ENCODE results near the gene GEMIN7.
"Not testable (repeated sequence)": the region's sequence is repeated elsewhere in the genome, so short reads cannot be mapped to it uniquely, and the experiment has no call there.

Gene GEMIN7

GRCh38 chr19:45098521-45099466, 19.7 kb downstream of the GEMIN7 start:
- Histone ChIP-seq H3K4me1 (ENCODE audit: insufficient read depth, low read length) (peaks cover 66% of the 10 kb centered on the region), H3K36me3 (ENCODE audit: insufficient read depth, low read length) (no peaks in the 10 kb centered on the region), H3K4me3 (ENCODE audit: low read length) (no peak overlapping the region), H2AFZ (ENCODE audit: low read depth, low read length) (no peak overlapping the region), H3K9me3 (ENCODE audit: low read length) (no peaks in the 10 kb centered on the region), H3K27me3 (ENCODE audit: insufficient read depth, low read length) (no peaks in the 10 kb centered on the region)

- Histone ChIP-seq H3K4me1 (ENCODE audit: insufficient read depth, low read length) (peaks cover 63% of the 10 kb centered on the region), H3K27me3 (ENCODE audit: insufficient read depth, low read length) (no peaks in the 10 kb centered on the region)
Measured at GRCh38 chr19:45099467-45100191, 20.6 kb downstream of the GEMIN7 start.

DNA sequence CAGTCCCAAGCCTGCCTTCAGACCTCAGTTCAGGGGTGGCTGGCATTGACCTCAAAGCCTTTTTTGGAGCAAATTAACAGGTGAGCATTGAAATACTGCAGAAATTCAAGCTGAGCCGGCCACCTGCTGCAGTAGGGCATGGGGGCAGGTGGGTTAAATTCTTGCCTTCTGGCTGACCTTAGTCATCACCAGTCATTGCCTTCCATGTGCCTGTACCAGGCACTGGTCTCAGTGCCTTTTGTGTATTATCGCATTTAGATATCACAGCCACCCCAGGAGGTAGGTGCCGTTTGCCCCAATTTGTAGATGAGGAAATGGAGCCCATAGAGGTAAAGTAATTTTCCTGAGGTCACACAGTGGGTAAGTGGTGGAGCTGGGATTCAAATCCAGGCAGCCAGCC, 21.1 kb downstream of the GEMIN7 start:
- peaks cover 60% of the 10 kb centered on the region for H3K4me1 ChIP-seq (ENCODE audit: insufficient read depth, low read length)

More at GRCh38 chr19:45099467-45100191, 20.6 kb downstream of the GEMIN7 start:
- no peak overlapping the region for H3K4me3 ChIP-seq (ENCODE audit: low read length)
- no peaks in the 10 kb centered on the region for H3K9me3 ChIP-seq (ENCODE audit: low read length)
- no peaks in the 10 kb centered on the region for H3K36me3 ChIP-seq (ENCODE audit: insufficient read depth, low read length)
- H2AFZ ChIP-seq (ENCODE audit: low read depth, low read length) = no peak overlapping the region

DNA sequence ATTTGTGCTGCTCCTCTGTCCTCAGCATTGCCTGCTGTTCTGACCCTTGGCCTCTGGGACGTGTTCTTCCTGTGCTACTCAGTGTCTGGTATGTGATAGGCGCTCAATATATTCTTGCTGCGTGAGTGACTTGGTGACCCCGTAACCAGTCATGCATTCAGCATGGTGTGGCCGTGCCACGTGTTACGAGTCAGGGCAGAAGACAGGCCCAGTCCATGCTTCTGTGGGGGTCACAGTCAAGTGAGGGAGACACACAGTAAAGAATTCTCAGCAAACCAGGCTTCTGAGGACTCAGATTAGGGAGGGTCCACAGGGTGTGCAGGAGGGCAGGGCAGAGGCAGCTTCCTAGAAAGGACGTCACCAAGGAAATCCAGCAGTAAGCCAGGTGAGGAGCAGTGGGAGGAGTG, 21.8 kb downstream of the GEMIN7 start:
- no peaks in the 10 kb centered on the region for H3K27me3 ChIP-seq (ENCODE audit: insufficient read depth, low read length)
- no peaks in the 10 kb centered on the region for H3K9me3 ChIP-seq (ENCODE audit: low read length)
- no peak overlapping the region for H3K4me3 ChIP-seq (ENCODE audit: low read length)
- H2AFZ ChIP-seq (ENCODE audit: low read depth, low read length) = no peak overlapping the region
- peaks cover 60% of the 10 kb centered on the region for H3K4me1 ChIP-seq (ENCODE audit: insufficient read depth, low read length)
- no peaks in the 10 kb centered on the region for H3K36me3 ChIP-seq (ENCODE audit: insufficient read depth, low read length)

More for the DNA sequence above, 21.1 kb downstream of the GEMIN7 start:
- H2AFZ ChIP-seq (ENCODE audit: low read depth, low read length) = no peak overlapping the region
- H3K36me3 ChIP-seq (ENCODE audit: insufficient read depth, low read length) = no peaks in the 10 kb centered on the region
- no peaks in the 10 kb centered on the region for H3K9me3 ChIP-seq (ENCODE audit: low read length)
- no peaks in the 10 kb centered on the region for H3K27me3 ChIP-seq (ENCODE audit: insufficient read depth, low read length)
- H3K4me3 ChIP-seq (ENCODE audit: low read length) = no peak overlapping the region

- H3K4me1 ChIP-seq (ENCODE audit: insufficient read depth, low read length) = peaks cover 60% of the 10 kb centered on the region
- no peaks in the 10 kb centered on the region for H3K9me3 ChIP-seq (ENCODE audit: low read length)
- H2AFZ ChIP-seq (ENCODE audit: low read depth, low read length) = no peak overlapping the region
- H3K27me3 ChIP-seq (ENCODE audit: insufficient read depth, low read length) = no peaks in the 10 kb centered on the region
- no peaks in the 10 kb centered on the region for H3K36me3 ChIP-seq (ENCODE audit: insufficient read depth, low read length)
- no peak overlapping the region for H3K4me3 ChIP-seq (ENCODE audit: low read length)
Measured at GRCh38 chr19:45101806-45102205, 22.7 kb downstream of the GEMIN7 start.

DNA sequence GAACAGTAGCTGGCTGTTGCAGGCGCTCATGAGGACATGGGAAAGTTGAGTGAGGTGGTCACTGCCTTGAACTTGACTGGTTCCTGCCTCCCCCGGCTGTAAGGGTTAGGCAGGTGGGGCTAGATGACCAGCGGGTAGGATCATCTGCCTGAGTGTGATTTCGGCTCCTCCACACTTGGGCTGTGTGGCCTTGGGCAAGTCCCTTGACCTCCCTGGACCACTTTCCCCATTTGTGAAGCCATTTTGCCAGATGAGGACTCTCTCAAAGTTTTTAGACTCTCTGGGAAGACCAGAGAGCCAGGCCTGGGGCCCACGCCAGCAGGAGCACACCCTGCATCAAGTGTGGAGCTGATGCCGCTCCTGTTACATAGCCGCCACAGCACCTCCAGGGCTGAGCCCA, 23.4 kb downstream of the GEMIN7 start:
- H3K36me3 ChIP-seq (ENCODE audit: insufficient read depth, low read length) = no peaks in the 10 kb centered on the region
- no peaks in the 10 kb centered on the region for H3K9me3 ChIP-seq (ENCODE audit: low read length)
- no peak overlapping the region for H3K4me3 ChIP-seq (ENCODE audit: low read length)
- H3K27me3 ChIP-seq (ENCODE audit: insufficient read depth, low read length) = no peaks in the 10 kb centered on the region
- H2AFZ ChIP-seq (ENCODE audit: low read depth, low read length) = no peak overlapping the region
- H3K4me1 ChIP-seq (ENCODE audit: insufficient read depth, low read length) = peaks cover 59% of the 10 kb centered on the region

DNA sequence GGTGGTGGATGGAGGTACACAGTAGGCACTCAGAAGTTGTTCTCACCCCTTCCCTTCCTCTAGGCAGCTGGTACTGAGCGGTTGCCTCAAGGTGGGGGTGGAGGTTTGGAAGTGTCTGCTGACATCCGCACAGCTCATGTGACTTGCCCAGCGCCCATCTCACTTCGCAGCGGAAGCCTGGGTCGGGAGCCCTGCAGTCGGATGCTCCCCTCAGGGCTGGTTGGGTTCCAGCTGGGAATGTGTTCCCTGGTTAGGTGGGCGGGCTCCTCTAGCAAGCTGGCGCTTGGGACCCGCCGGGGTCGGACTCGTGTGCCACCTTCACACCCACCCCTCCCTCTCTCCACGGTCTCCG, 24.1 kb downstream of the GEMIN7 start:
- Histone ChIP-seq H3K27me3 (ENCODE audit: insufficient read depth, low read length) (no peaks in the 10 kb centered on the region), H3K4me3 (ENCODE audit: low read length) (no peak overlapping the region), H3K36me3 (ENCODE audit: insufficient read depth, low read length) (no peaks in the 10 kb centered on the region), H3K9me3 (ENCODE audit: low read length) (no peaks in the 10 kb centered on the region), H2AFZ (ENCODE audit: low read depth, low read length) (no peak overlapping the region), H3K4me1 (ENCODE audit: insufficient read depth, low read length) (peaks cover 52% of the 10 kb centered on the region)

GRCh38 chr19:45103508-45104319, 24.7 kb downstream of the GEMIN7 start:
- Histone ChIP-seq H3K4me3 (ENCODE audit: low read length) (no peak overlapping the region), H2AFZ (ENCODE audit: low read depth, low read length) (no peak overlapping the region), H3K4me1 (ENCODE audit: insufficient read depth, low read length) (peaks cover 46% of the 10 kb centered on the region), H3K9me3 (ENCODE audit: low read length) (no peaks in the 10 kb centered on the region), H3K27me3 (ENCODE audit: insufficient read depth, low read length) (no peaks in the 10 kb centered on the region), H3K36me3 (ENCODE audit: insufficient read depth, low read length) (no peaks in the 10 kb centered on the region)

GRCh38 chr19:45104658-45105349, 25.7 kb downstream of the GEMIN7 start:
- peaks cover 36% of the 10 kb centered on the region for H3K4me1 ChIP-seq (ENCODE audit: insufficient read depth, low read length)
- H2AFZ ChIP-seq (ENCODE audit: low read depth, low read length) = no peak overlapping the region
- peaks cover 4% of the 10 kb centered on the region for H3K36me3 ChIP-seq (ENCODE audit: insufficient read depth, low read length)
- no peak overlapping the region for H3K4me3 ChIP-seq (ENCODE audit: low read length)
- no peaks in the 10 kb centered on the region for H3K9me3 ChIP-seq (ENCODE audit: low read length)
- no peaks in the 10 kb centered on the region for H3K27me3 ChIP-seq (ENCODE audit: insufficient read depth, low read length)

GRCh38 chr19:45106363-45106762, 27.3 kb downstream of the GEMIN7 start:
- H3K27me3 ChIP-seq (ENCODE audit: insufficient read depth, low read length); H3K9me3 ChIP-seq (ENCODE audit: low read length); H3K36me3 ChIP-seq (ENCODE audit: insufficient read depth, low read length); H2AFZ ChIP-seq (ENCODE audit: low read depth, low read length); H3K4me3 ChIP-seq (ENCODE audit: low read length): not testable (repeated sequence)
- H3K4me1 ChIP-seq (ENCODE audit: insufficient read depth, low read length) = peaks cover 20% of the 10 kb centered on the region

GRCh38 chr19:45107621-45108150, 28.6 kb downstream of the GEMIN7 start:
- Histone ChIP-seq H3K9me3 (ENCODE audit: low read length) (no peaks in the 10 kb centered on the region), H3K4me3 (ENCODE audit: low read length) (no peak overlapping the region), H3K27me3 (ENCODE audit: insufficient read depth, low read length) (no peaks in the 10 kb centered on the region), H2AFZ (ENCODE audit: low read depth, low read length) (no peak overlapping the region), H3K4me1 (ENCODE audit: insufficient read depth, low read length) (peaks cover 15% of the 10 kb centered on the region), H3K36me3 (ENCODE audit: insufficient read depth, low read length) (peaks cover 4% of the 10 kb centered on the region)

DNA sequence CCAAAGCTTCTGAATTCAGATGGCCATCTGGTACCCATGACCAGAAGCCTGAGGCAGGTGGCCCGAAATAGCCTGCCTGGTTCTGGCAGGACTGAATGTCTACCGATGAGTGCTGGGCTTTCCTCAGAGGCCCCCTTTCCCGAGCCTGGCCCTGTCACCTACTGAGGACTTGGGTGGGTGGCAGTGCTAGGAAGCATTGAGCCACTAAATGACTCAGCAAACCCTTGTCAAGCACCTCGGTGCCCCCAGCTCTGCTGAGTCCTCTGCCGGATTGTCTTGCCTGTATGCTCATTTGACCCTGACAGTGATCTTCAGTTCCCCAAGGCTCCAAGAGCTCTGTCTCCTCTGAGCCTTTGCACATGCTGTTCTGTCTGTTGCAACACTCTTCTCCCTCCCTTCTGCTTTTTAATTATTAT, 31.8 kb downstream of the GEMIN7 start:
- H3K4me3 ChIP-seq (ENCODE audit: low read length) = no peak overlapping the region
- no peaks in the 10 kb centered on the region for H3K9me3 ChIP-seq (ENCODE audit: low read length)
- H3K27me3 ChIP-seq (ENCODE audit: insufficient read depth, low read length) = no peaks in the 10 kb centered on the region
- no peaks in the 10 kb centered on the region for H3K4me1 ChIP-seq (ENCODE audit: insufficient read depth, low read length)
- peaks cover 4% of the 10 kb centered on the region for H3K36me3 ChIP-seq (ENCODE audit: insufficient read depth, low read length)
- no peak overlapping the region for H2AFZ ChIP-seq (ENCODE audit: low read depth, low read length)

Data from neuron (in vitro differentiated cells).